ENCODE data around the gene ZNF467.

GRCh38 chr7:149782682-149783345 is 9.4 kb upstream of the ZNF467 start:
- TF ChIP-seq EZH2 (IDR thresholded peaks at IDR 0.05) (no peak), CTCF (IDR thresholded peaks at IDR 0.05) (no peak), EZH2phosphoT487 (IDR thresholded peaks at IDR 0.05) (no peak)
